Adrenal gland (tissue), 5 donors: ENCODE data around the gene ADA.

ENCODE experiments used
- POLR2A ChIP-seq, 2 donors: fragments of 450-650 bp; IDR thresholded peaks; one replicate each; pipeline ENCODE4 v1.6.1; 2017; ENCODE audit warnings: antibody characterized with exemption in 2 of 2, mild to moderate bottlenecking in 2 of 2, moderate library complexity in 1 of 2
- TF ChIP-seq, protein P1 (sequence below), 6 experiments: fragments of 450-650 bp in 4 of 6; fragments of 200-600 bp in 2 of 6; sonication (generic) in 1 of 6; IDR thresholded peaks; 1 replicate in 5 of 6; 2 replicates in 1 of 6; pipeline versions ENCODE4 v1.5.1 to v1.8.0; 2016 to 2021; ENCODE audit warnings: antibody characterized with exemption in 6 of 6, mild to moderate bottlenecking in 2 of 6, moderate library complexity in 1 of 6
- donor health status: DM: no; HTN: no; CAD: no.

DNA sequence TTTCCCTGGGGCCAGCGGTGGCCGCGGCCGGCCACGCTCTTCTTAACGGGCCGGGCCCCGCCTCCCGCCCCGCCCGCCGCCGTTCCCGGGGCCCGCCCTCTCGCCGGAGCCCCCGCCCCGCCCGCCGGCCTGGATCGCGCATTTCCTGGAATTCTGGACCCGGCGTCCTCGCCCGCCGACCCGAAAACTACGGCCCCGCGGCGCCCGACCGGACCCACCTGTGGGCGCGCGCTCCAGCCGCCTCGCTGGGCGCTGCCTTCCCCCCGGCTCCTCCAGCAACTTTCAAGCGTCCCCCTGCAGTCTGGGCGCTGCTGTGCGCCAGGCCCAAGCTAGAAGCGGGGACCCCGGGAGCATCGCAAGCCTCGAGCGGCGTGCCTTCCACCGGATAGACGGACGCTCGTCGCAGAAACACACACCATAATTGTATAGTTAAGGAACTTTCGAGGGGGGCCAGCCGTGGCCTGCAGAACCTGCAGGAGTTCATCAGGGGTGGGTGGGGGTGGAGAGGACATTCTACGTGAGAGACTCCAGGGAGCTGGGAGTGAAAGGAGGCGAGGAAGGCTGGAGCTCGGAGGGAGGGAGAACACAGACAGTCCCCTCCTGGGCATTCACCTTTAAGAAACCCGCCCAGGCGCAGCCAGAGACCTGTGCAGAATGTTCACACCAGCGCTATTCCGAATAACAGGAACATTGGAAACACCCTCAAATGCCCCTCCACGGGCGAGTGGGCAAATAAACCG is at the start of gene ADA:
- TF ChIP-seq, protein P1, sequence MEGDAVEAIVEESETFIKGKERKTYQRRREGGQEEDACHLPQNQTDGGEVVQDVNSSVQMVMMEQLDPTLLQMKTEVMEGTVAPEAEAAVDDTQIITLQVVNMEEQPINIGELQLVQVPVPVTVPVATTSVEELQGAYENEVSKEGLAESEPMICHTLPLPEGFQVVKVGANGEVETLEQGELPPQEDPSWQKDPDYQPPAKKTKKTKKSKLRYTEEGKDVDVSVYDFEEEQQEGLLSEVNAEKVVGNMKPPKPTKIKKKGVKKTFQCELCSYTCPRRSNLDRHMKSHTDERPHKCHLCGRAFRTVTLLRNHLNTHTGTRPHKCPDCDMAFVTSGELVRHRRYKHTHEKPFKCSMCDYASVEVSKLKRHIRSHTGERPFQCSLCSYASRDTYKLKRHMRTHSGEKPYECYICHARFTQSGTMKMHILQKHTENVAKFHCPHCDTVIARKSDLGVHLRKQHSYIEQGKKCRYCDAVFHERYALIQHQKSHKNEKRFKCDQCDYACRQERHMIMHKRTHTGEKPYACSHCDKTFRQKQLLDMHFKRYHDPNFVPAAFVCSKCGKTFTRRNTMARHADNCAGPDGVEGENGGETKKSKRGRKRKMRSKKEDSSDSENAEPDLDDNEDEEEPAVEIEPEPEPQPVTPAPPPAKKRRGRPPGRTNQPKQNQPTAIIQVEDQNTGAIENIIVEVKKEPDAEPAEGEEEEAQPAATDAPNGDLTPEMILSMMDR (IDR thresholded peaks at IDR 0.05) = peak in 1 of 6 experiments; percentile 29
- TF ChIP-seq POLR2A (IDR thresholded peaks at IDR 0.05) = peak in 1 of 2 donors; percentile 35
